Pancreas (tissue), 10 donors: ENCODE data around the gene COX19. TPM values are rescaled to one million over a fixed set of nuclear protein-coding genes. Genes with fewer than 3 reads are reported as not detected.

Experiments used
- ATAC-seq, 4 donors: fragments of 200-7000 bp; cut with Tn5 transposase; one replicate each; pipeline versions ENCODE4 v1.8.0 to v1.9.1; 2020; ENCODE audit warnings: mild to moderate bottlenecking in 4 of 4, moderate library complexity in 4 of 4
- DNase-seq, 6 donors: peaks; one replicate each; pipeline ENCODE4 v3.0.0-alpha.2; 2020
- FAIRE-seq: peaks from 2 replicates; lab custom pipeline; 2012; peaks lifted over from hg19 to GRCh38; lab: Jason Lieb, UNC
- H3K27ac ChIP-seq, 4 donors: fragments of 200-600 bp; sonication (generic); 1 replicate in 3 of 4; 2 replicates in 1 of 4; pipeline versions ENCODE4 v1.5.0 to v1.8.0; 2020
- H3K27me3 ChIP-seq, 4 donors: fragments of 200-600 bp; one replicate each; pipeline ENCODE4 v1.8.0; 2021
- H3K36me3 ChIP-seq, 3 donors: fragments of 200-600 bp; sonication (generic) in 1 of 3; one replicate each; pipeline versions ENCODE4 v1.5.0 to v1.8.0; 2020 to 2021
- H3K4me1 ChIP-seq, 3 donors: fragments of 200-600 bp; one replicate each; pipeline ENCODE4 v1.8.0; 2021
- H3K4me3 ChIP-seq, 4 donors: fragments of 200-600 bp; sonication (generic) in 2 of 4; one replicate each; pipeline versions ENCODE4 v1.5.0 to v1.8.0; 2020 to 2021
- H3K9me3 ChIP-seq, 4 donors: fragments of 200-600 bp; one replicate each; pipeline ENCODE4 v1.8.0; 2021
- WGBS, 2 donors: extraction: QIAGEN DNeasy Blood & Tissue Kit; methylation state at CpG; one replicate each; pipeline ENCODE4 v1.1.7; 2013; 5-methylcytosine and 5-hydroxymethylcytosine counted together
- intact Hi-C, 3 donors: fragments of 100-400 bp; cut with DNase I; formaldehyde crosslinking; loops; one replicate each; pipeline versions ENCODE4 v1.11.1 to v1.14.2; 2022
- polyA plus RNA-seq, 2 donors: library from polyadenylated mRNA; stranded (reverse); fragments of 200-250 nt; gene quantifications; one replicate each; pipeline ENCODE4 v1.2.3, GENCODE V29; 2013
- total RNA-seq, 6 donors: library from RNA; stranded (reverse); fragmentation: NEBNext Ultra II Directional in 4 of 6; extraction: Animal tissue kit (Norgen Biotek cat#: 25700) in 4 of 6; gene quantifications; one replicate each; pipeline versions ENCODE4 v1.2.1 to v1.2.4, GENCODE V29; 2021 to 2023
- TF ChIP-seq, protein P1 (sequence below), 4 donors: fragments of 200-600 bp; sonication (generic) in 3 of 4; IDR thresholded peaks; one replicate each; pipeline versions ENCODE4 v1.5.0 to v1.8.0; 2021; ENCODE audit warnings: antibody characterized with exemption in 4 of 4
- donor health status: healthy with polysubstance abuse.
- donor health status: DM: no; HTN: no; CAD: no; lungs with moderate emphysema.
- donor health status: DM: no; HTN: no; CAD: no.
- donor health status: control.
- donor health status: control.
- donor health status: Bipolar disorder and iron deficiency.
- donor health status: DM: yes; HTN: yes; CAD: no.
- donor health status: DM: no; HTN: no; CAD: no.
- donor health status: DM: no; HTN: no; CAD: no.
- donor health status: DM: yes; HTN: yes; CAD: no.

Gene COX19
- total and polyA plus RNA-seq, 8 donors = 4.2 to 9.1 (median 6.4) TPM

DNA sequence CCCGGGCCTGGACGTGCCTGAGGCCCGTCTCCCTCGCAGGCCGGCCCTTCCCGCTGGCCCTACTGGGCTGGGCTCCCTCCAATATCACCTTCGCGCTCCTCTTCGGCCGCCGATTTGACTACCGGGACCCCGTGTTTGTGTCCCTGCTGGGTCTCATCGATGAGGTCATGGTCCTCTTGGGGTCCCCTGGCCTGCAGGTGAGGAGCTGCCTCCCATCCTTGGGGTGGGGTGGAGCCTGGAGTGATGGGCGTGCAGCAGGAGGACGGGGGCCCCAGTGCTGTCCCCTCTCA, 9.7 kb upstream of the COX19 start:
- WGBS, 2 donors = 87 to 92% methylated on average over 16 of the region's 16 CpGs
- ATAC-seq (no peak), FAIRE-seq (no peak), DNase-seq (peak in 1 of 6 donors; percentile 72)
- Histone ChIP-seq H3K4me1 (peaks cover 3 to 5% (median 4%) of the 10 kb centered on the region in 3 donors), H3K9me3 (no peaks in the 10 kb centered on the region), H3K27ac (no peak overlapping the region), H3K36me3 (no peaks in the 10 kb centered on the region), H3K4me3 (no peak overlapping the region), H3K27me3 (no peaks in the 10 kb centered on the region)
- TF ChIP-seq, protein P1, sequence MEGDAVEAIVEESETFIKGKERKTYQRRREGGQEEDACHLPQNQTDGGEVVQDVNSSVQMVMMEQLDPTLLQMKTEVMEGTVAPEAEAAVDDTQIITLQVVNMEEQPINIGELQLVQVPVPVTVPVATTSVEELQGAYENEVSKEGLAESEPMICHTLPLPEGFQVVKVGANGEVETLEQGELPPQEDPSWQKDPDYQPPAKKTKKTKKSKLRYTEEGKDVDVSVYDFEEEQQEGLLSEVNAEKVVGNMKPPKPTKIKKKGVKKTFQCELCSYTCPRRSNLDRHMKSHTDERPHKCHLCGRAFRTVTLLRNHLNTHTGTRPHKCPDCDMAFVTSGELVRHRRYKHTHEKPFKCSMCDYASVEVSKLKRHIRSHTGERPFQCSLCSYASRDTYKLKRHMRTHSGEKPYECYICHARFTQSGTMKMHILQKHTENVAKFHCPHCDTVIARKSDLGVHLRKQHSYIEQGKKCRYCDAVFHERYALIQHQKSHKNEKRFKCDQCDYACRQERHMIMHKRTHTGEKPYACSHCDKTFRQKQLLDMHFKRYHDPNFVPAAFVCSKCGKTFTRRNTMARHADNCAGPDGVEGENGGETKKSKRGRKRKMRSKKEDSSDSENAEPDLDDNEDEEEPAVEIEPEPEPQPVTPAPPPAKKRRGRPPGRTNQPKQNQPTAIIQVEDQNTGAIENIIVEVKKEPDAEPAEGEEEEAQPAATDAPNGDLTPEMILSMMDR (IDR thresholded peaks at IDR 0.05) = no peak
- intact Hi-C loops = no loop called here

DNA sequence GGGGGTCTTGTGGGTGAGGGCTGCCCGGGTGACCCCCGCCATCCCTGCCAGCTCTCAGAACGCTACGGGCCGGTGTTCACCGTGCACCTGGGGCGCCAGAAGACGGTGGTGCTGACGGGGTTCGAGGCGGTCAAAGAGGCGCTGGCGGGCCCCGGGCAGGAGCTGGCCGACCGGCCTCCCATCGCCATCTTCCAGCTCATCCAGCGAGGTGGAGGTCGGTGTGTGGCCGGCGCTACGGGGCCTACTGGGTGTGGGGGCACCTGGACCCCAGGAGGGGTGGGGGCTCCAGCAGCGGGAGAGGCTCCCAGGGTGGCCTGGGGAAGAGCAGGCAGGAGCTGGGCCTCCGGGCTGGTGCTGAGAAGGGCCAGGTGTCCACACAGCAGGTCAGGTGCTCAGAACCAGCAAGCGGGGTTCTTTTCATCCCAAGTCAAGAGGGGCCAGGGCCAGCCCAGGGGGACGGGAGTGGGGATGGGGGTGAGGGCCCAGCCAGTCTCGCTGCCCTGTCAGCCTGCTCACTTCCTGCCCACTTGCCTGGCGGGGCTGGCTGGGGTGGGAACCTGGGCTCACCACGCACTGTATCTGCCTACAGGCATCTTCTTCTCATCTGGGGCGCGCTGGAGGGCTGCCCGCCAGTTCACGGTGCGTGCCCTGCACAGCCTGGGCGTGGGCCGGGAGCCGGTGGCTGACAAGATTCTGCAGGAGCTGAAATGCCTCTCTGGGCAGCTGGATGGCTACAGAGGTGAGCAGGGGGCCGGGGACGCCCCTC, 9.2 kb upstream of the COX19 start:
- Histone ChIP-seq H3K4me1 (peaks cover 3 to 5% (median 4%) of the 10 kb centered on the region in 3 donors), H3K27ac (no peak overlapping the region), H3K27me3 (no peaks in the 10 kb centered on the region), H3K4me3 (no peak overlapping the region), H3K9me3 (no peaks in the 10 kb centered on the region), H3K36me3 (no peaks in the 10 kb centered on the region)
- no peak for FAIRE-seq
- intact Hi-C loops = no loop called here
- ATAC-seq = no peak
- peak in 2 of 6 donors; percentile 38 to 78 for DNase-seq
- TF ChIP-seq, protein P1 (IDR thresholded peaks at IDR 0.05) = no peak
- WGBS, 2 donors = 89 to 95% methylated on average over 36 to 39 of the region's 39 CpGs

DNA sequence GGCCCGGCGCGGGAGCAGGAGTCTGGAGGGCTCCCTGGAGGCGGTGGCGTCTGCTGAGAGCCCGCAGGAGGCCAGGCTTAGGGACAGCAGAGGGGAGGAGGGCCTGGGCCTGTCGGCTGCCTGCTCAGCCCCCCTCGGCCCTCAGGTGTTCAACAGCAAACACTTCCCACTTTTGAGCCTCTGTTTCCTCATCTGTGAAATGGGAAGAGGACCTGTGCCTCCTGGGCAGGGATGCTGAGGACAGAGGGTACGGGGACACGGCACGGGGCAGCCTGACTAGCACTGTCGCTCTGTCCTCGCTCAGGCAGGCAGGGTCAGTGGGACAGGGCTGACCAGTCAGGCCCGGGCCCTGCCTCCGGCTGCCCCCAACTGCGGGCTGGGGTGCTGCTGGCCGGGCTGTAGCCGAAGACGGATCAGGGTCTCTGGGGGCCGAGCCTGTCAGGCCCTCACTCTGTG, 8.3 kb upstream of the COX19 start:
- Histone ChIP-seq H3K36me3 (no peaks in the 10 kb centered on the region), H3K9me3 (no peaks in the 10 kb centered on the region), H3K4me3 (no peak overlapping the region), H3K27me3 (no peaks in the 10 kb centered on the region), H3K4me1 (peaks cover 4 to 8% (median 6%) of the 10 kb centered on the region in 3 donors), H3K27ac (no peak overlapping the region)
- 85 to 92% methylated on average over 16 to 20 of the region's 20 CpGs for WGBS, 2 donors
- intact Hi-C loops = no loop called here
- TF ChIP-seq, protein P1 (IDR thresholded peaks at IDR 0.05) = no peak
- no peak for ATAC-seq
- DNase-seq = peak in 1 of 6 donors; percentile 73
- FAIRE-seq = no peak

DNA sequence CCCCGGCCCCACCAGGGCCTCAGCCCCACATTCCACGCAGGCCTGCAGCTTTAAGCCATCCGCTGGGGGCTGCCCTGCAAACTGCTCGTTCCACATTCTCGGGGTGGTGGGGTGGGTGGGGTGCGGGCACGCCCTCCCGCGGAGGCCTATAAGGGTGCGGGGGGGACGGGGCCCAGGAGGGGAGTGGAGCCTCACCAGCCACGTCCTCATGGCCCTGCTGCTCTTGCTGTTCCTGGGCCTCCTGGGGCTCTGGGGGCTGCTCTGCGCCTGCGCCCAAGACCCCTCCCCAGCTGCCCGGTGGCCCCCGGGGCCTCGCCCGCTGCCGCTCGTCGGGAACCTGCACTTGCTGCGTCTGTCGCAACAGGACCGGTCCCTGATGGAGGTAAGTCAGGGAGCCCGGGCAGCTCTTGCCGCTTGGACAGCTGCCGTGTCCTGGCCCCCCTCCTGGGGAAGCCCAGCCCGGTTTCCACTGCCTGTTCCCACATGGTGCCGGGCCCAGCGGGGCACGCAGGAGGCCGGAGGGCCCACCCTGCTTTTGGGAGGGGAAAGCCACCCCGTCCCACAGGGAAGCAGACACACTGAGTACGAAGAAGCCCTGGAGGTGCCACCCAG, 7.8 kb upstream of the COX19 start, which contains the start of gene CYP2W1:
Gene CYP2W1, plus strand, starts transcription at position 178 of the 612 bp plus-strand sequence. Its CDS starts 31 bp downstream, at position 209.
- Histone ChIP-seq H3K4me3 (no peak within 1 kb of the TSS), H3K36me3 (no peaks in the 10 kb centered on the region), H3K4me1 (peaks cover 9 to 13% (median 12%) of the 10 kb centered on the region in 3 donors), H3K27ac (no peak within 1 kb of the TSS), H3K27me3 (no peaks in the 10 kb centered on the region), H3K9me3 (no peaks in the 10 kb centered on the region)
- TF ChIP-seq, protein P1 (IDR thresholded peaks at IDR 0.05) = no peak
- FAIRE-seq (no peak), DNase-seq (peak in 1 of 6 donors; percentile 83), ATAC-seq (no peak)
- intact Hi-C loops = no loop called here
- 60 to 63% methylated on average over 31 to 34 of the region's 34 CpGs for WGBS, 2 donors
